ENCODE data around the gene COQ10B. TPM values are rescaled to one million over a fixed set of nuclear protein-coding genes. Genes with fewer than 3 reads are reported as not detected.
A peak's percentile ranks its signal among the peaks of the same experiment; 100 is the strongest.

The COQ10B gene
- polyA plus RNA-seq, 2 of the 4 experiments (the other 2 are of a cell fraction) = 6.1 to 24.3 TPM

DNA sequence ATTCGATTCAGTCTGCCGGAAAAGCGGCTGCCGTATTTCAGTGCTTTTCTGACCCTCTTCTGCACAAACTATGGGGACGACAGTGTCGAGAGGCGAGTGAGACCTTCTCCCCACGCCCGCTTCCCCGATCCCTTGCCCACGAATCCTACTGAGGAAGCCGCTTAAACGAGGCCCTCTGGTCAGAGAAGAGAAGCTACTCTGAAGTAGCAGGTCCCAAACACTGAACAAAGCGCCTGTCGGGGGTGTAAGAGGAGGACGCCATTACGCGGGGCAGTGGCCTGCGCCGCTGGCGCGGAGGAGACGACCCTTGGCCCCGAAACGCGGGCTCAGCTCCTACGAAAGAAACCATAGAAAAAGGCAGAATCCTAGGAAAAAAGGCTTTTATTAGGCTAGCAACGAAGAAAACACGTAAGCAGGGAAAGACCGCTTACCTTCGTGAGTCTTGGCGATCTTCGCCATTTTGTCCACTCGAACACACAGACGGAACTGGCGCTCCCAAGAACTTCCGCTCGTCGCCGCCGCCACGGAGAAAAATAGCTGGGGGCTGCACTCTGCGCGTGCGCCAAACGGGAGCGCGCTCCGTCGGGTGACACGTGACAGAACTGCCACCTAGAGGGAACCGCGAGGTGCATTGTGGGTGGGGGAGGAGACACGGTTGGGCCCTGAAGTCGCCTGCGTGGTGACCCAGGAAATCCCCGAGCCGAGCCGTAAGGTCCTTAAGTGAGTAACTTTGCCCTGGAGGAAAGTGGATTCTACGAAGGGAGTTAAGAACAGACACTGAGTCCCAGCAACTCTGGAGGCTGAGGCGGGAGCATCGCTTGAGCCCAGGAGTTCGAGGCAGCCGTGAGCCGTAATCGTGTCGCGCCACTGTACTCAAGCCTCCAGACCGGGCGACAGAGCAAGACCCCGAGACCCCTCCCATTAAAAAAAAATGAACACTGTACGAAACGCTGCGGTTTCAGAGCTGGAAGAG is 18.5 kb upstream of the COQ10B start, which contains the start of gene SF3B1 (continued):
- TF ChIP-seq, protein P1, sequence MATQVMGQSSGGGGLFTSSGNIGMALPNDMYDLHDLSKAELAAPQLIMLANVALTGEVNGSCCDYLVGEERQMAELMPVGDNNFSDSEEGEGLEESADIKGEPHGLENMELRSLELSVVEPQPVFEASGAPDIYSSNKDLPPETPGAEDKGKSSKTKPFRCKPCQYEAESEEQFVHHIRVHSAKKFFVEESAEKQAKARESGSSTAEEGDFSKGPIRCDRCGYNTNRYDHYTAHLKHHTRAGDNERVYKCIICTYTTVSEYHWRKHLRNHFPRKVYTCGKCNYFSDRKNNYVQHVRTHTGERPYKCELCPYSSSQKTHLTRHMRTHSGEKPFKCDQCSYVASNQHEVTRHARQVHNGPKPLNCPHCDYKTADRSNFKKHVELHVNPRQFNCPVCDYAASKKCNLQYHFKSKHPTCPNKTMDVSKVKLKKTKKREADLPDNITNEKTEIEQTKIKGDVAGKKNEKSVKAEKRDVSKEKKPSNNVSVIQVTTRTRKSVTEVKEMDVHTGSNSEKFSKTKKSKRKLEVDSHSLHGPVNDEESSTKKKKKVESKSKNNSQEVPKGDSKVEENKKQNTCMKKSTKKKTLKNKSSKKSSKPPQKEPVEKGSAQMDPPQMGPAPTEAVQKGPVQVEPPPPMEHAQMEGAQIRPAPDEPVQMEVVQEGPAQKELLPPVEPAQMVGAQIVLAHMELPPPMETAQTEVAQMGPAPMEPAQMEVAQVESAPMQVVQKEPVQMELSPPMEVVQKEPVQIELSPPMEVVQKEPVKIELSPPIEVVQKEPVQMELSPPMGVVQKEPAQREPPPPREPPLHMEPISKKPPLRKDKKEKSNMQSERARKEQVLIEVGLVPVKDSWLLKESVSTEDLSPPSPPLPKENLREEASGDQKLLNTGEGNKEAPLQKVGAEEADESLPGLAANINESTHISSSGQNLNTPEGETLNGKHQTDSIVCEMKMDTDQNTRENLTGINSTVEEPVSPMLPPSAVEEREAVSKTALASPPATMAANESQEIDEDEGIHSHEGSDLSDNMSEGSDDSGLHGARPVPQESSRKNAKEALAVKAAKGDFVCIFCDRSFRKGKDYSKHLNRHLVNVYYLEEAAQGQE (IDR thresholded peaks at IDR 0.05) = no peak; the same call in 1 of the 2 replicates
- TF ChIP-seq NR3C1 (IDR thresholded peaks at IDR 0.05) (no peak), ESRRA (IDR thresholded peaks at IDR 0.05; ENCODE audit: borderline replicate concordance, low read length) (no peak), CHD4 (IDR thresholded peaks at IDR 0.05; ENCODE audit: borderline replicate concordance) (no peak), POLR2AphosphoS2 (conservative IDR thresholded peaks at IDR 0.05; ENCODE audit: low read length) (no peak), EHF (CRISPR knock-in tag; IDR thresholded peaks at IDR 0.05) (no peak), RFX5 (IDR thresholded peaks at IDR 0.05) (no peak), CBX2 (IDR thresholded peaks at IDR 0.05; ENCODE audit: borderline replicate concordance, low read depth) (no peak), SMC3 (IDR thresholded peaks at IDR 0.05) (no peak), MAZ (IDR thresholded peaks at IDR 0.05; ENCODE audit: borderline replicate concordance, low read depth, low read length) (no peak), HOXA7 (CRISPR knock-in tag; IDR thresholded peaks at IDR 0.05) (no peak), RNF2 (IDR thresholded peaks at IDR 0.05; ENCODE audit: borderline replicate concordance, low read depth) (no peak), JUN (IDR thresholded peaks at IDR 0.05) (peak; percentile 29 to 88), ZC3H11A (IDR thresholded peaks at IDR 0.05) (no peak), FOSL2 (IDR thresholded peaks at IDR 0.05) (no peak), FOSL2 (CRISPR knock-in tag; IDR thresholded peaks at IDR 0.05) (no peak), MAFK (IDR thresholded peaks at IDR 0.05; ENCODE audit: partially characterized antibody) (peak; percentile 15), POLR2A (IDR thresholded peaks at IDR 0.05; ENCODE audit: low read length) (peak; percentile 87), HDAC2 (IDR thresholded peaks at IDR 0.05) (no peak), GATA3 (IDR thresholded peaks at IDR 0.05; ENCODE audit: borderline replicate concordance) (no peak), EHMT2 (IDR thresholded peaks at IDR 0.05; ENCODE audit: low read depth) (no peak), ZSCAN20 (CRISPR knock-in tag; IDR thresholded peaks at IDR 0.05) (no peak), ZNF302 (CRISPR knock-in tag; IDR thresholded peaks at IDR 0.05) (no peak), KDM1A (IDR thresholded peaks at IDR 0.05; ENCODE audit: low read depth) (no peak), RARB (CRISPR knock-in tag; IDR thresholded peaks at IDR 0.05) (no peak), FOSB (CRISPR knock-in tag; IDR thresholded peaks at IDR 0.05) (no peak), CBX8 (IDR thresholded peaks at IDR 0.05) (no peak), PHF8 (IDR thresholded peaks at IDR 0.05; ENCODE audit: borderline replicate concordance, low read depth) (peak; percentile 78; the same call in 1 of the 2 replicates)
- TF ChIP-seq, protein P2, sequence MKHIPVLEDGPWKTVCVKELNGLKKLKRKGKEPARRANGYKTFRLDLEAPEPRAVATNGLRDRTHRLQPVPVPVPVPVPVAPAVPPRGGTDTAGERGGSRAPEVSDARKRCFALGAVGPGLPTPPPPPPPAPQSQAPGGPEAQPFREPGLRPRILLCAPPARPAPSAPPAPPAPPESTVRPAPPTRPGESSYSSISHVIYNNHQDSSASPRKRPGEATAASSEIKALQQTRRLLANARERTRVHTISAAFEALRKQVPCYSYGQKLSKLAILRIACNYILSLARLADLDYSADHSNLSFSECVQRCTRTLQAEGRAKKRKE (CRISPR knock-in tag; IDR thresholded peaks at IDR 0.05; ENCODE audit: low read depth) = no peak
- TF ChIP-seq, protein P3, sequence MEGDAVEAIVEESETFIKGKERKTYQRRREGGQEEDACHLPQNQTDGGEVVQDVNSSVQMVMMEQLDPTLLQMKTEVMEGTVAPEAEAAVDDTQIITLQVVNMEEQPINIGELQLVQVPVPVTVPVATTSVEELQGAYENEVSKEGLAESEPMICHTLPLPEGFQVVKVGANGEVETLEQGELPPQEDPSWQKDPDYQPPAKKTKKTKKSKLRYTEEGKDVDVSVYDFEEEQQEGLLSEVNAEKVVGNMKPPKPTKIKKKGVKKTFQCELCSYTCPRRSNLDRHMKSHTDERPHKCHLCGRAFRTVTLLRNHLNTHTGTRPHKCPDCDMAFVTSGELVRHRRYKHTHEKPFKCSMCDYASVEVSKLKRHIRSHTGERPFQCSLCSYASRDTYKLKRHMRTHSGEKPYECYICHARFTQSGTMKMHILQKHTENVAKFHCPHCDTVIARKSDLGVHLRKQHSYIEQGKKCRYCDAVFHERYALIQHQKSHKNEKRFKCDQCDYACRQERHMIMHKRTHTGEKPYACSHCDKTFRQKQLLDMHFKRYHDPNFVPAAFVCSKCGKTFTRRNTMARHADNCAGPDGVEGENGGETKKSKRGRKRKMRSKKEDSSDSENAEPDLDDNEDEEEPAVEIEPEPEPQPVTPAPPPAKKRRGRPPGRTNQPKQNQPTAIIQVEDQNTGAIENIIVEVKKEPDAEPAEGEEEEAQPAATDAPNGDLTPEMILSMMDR (IDR thresholded peaks at IDR 0.05) = no peak
- TF ChIP-seq, protein P4, sequence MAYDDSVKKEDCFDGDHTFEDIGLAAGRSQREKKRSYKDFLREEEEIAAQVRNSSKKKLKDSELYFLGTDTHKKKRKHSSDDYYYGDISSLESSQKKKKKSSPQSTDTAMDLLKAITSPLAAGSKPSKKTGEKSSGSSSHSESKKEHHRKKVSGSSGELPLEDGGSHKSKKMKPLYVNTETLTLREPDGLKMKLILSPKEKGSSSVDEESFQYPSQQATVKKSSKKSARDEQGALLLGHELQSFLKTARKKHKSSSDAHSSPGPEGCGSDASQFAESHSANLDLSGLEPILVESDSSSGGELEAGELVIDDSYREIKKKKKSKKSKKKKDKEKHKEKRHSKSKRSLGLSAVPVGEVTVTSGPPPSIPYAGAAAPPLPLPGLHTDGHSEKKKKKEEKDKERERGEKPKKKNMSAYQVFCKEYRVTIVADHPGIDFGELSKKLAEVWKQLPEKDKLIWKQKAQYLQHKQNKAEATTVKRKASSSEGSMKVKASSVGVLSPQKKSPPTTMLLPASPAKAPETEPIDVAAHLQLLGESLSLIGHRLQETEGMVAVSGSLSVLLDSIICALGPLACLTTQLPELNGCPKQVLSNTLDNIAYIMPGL (CRISPR knock-in tag; IDR thresholded peaks at IDR 0.05; ENCODE audit: borderline replicate concordance) = no peak; the same call in 1 of the 2 replicates
- TF ChIP-seq, protein P5, sequence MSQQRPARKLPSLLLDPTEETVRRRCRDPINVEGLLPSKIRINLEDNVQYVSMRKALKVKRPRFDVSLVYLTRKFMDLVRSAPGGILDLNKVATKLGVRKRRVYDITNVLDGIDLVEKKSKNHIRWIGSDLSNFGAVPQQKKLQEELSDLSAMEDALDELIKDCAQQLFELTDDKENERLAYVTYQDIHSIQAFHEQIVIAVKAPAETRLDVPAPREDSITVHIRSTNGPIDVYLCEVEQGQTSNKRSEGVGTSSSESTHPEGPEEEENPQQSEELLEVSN (IDR thresholded peaks at IDR 0.05; ENCODE audit: borderline replicate concordance, low read depth) = no peak
